Stimulated activated naive CD8-positive, alpha-beta T cell treated with anti-CD3 and anti-CD28 coated beads, Interleukin-15, Interleukin-2, amounts not matched to agents 100 ng/mL and 50 ng/mL, for 24 hours (primary cell): ENCODE results near the gene HSFX4.
A peak's percentile ranks its signal among the peaks of the same experiment; 100 is the strongest.
"Not testable (repeated sequence)": the region's sequence is repeated elsewhere in the genome, so short reads cannot be mapped to it uniquely, and the experiment has no call there.

Experiments used
- H3K27ac Mint-ChIP-seq: one replicate; pipeline ENCODE4 v1.8.0; 2021; ENCODE audit warnings: mild to moderate bottlenecking, mixed read lengths
- H3K27me3 Mint-ChIP-seq: one replicate; pipeline ENCODE4 v1.8.0; 2021; ENCODE audit warnings: mixed read lengths
- H3K36me3 Mint-ChIP-seq: one replicate; pipeline ENCODE4 v1.8.0; 2021; ENCODE audit warnings: low read depth, mixed read lengths
- H3K4me1 Mint-ChIP-seq: one replicate; pipeline ENCODE4 v1.8.0; 2021; ENCODE audit warnings: low read depth, mixed read lengths
- H3K4me3 Mint-ChIP-seq: one replicate; pipeline ENCODE4 v1.8.0; 2021; ENCODE audit warnings: mild to moderate bottlenecking, mixed read lengths
- H3K9me3 Mint-ChIP-seq: one replicate; pipeline ENCODE4 v1.8.0; 2021; ENCODE audit warnings: mixed read lengths

The HSFX4 gene, protein sequence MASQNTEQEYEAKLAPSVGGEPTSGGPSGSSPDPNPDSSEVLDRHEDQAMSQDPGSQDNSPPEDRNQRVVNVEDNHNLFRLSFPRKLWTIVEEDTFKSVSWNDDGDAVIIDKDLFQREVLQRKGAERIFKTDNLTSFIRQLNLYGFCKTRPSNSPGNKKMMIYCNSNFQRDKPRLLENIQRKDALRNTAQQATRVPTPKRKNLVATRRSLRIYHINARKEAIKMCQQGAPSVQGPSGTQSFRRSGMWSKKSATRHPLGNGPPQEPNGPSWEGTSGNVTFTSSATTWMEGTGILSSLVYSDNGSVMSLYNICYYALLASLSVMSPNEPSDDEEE

DNA sequence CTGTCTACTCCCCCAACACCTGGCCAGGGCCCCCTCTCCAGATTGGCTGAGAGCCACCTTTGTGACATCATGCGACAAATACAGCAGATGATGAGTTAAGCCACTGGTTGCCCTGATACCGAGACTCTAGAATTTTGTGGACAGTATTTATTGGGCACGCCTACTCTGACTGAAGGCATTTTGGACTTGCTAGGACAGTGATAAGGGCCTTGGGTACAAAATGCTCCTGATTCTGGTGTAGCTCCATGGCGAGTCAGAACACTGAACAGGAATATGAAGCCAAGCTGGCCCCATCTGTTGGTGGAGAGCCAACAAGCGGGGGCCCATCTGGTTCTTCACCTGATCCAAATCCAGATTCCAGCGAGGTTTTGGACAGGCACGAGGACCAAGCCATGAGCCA lies at the start of gene HSFX4:
TSS of gene HSFX4 (plus strand) at position 174 of the 400 bp plus-strand sequence. CDS start at position 246, 72 bp downstream.
- H3K4me3 Mint-ChIP-seq, H3K36me3 Mint-ChIP-seq, H3K4me1 Mint-ChIP-seq, H3K27ac Mint-ChIP-seq, H3K9me3 Mint-ChIP-seq, H3K27me3 Mint-ChIP-seq: not testable (repeated sequence)

GRCh38 chrX:149881081-149881711 lies 48.2 kb upstream of the HSFX4 start, which contains the start of gene MAGEA8:
MAGEA8 (plus strand) TSS chrX:149881183; CDS start chrX:149884273, 3,090 bp downstream.
- no peaks in the 10 kb centered on the region for H3K4me1 Mint-ChIP-seq
- H3K9me3 Mint-ChIP-seq = no peaks in the 10 kb centered on the region
- no peak within 1 kb of the TSS for H3K4me3 Mint-ChIP-seq
- no peaks in the 10 kb centered on the region for H3K36me3 Mint-ChIP-seq
- no peak within 1 kb of the TSS for H3K27ac Mint-ChIP-seq
- peaks cover 10% of the 10 kb centered on the region for H3K27me3 Mint-ChIP-seq

DNA sequence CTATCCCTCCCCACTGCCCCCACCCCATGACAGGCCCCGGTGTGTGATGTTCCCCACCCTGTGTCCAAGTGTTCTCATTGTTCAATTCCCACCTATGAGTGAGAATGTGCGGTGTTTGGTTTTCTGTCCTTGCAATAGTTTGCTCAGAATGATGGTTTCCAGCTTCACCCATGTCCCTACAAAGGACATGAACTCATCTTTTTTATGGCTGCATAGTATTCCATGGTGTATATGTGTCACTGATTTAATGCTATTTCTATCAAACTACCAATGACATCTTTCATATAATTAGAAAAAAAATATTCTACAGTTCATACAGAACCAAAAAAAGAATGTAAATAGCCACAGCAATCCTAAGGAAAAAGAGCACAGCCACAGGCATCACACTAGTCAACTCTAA lies 38.5 kb upstream of the HSFX4 start:
- not testable (repeated sequence) for H3K27me3 Mint-ChIP-seq, H3K4me1 Mint-ChIP-seq, H3K27ac Mint-ChIP-seq, H3K4me3 Mint-ChIP-seq, H3K9me3 Mint-ChIP-seq, H3K36me3 Mint-ChIP-seq

- H3K36me3 Mint-ChIP-seq = no peaks in the 10 kb centered on the region
- no peaks in the 10 kb centered on the region for H3K9me3 Mint-ChIP-seq
- peaks cover 7% of the 10 kb centered on the region for H3K27me3 Mint-ChIP-seq
- peak overlapping the region; percentile 19 for H3K27ac Mint-ChIP-seq
- H3K4me1 Mint-ChIP-seq = peaks cover 17% of the 10 kb centered on the region
- no peak overlapping the region for H3K4me3 Mint-ChIP-seq
Observed at GRCh38 chrX:149898554-149898953, 30.8 kb upstream of the HSFX4 start.

- peak overlapping the region; percentile 52 for H3K27ac Mint-ChIP-seq
- peaks cover 3% of the 10 kb centered on the region for H3K27me3 Mint-ChIP-seq
- H3K4me1 Mint-ChIP-seq = peaks cover 18% of the 10 kb centered on the region
- peaks cover 4% of the 10 kb centered on the region for H3K9me3 Mint-ChIP-seq
- H3K4me3 Mint-ChIP-seq = peak overlapping the region; percentile 58
- H3K36me3 Mint-ChIP-seq = no peaks in the 10 kb centered on the region
Observed at GRCh38 chrX:149903889-149904748, 25.3 kb upstream of the HSFX4 start.

DNA sequence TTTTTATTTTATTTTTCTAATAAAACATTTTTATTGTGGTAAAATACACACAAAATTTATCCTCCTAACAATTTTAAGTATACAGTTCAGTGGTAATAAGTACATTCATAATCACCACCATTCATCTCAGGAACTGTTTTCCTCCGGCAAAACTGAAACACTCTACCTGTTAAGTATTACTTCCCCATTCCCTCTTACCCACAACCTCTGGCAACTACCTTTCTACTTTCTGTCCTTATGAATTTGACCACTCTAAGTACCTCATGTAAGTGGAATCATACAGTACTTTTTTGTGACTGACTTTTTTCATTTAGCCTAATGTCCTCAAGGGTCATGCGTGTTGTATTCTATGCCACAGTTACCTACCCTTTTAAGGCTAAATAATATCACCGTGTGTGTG lies 21.1 kb upstream of the HSFX4 start:
- Mint-ChIP-seq H3K4me3 (no peak overlapping the region), H3K4me1 (peaks cover 11% of the 10 kb centered on the region), H3K36me3 (no peaks in the 10 kb centered on the region), H3K27me3 (no peaks in the 10 kb centered on the region), H3K9me3 (peaks cover 4% of the 10 kb centered on the region), H3K27ac (no peak overlapping the region)

- H3K4me1 Mint-ChIP-seq = peaks cover 11% of the 10 kb centered on the region
- H3K36me3 Mint-ChIP-seq = no peaks in the 10 kb centered on the region
- peaks cover 4% of the 10 kb centered on the region for H3K9me3 Mint-ChIP-seq
- H3K4me3 Mint-ChIP-seq = no peak overlapping the region
- H3K27ac Mint-ChIP-seq = no peak overlapping the region
- no peaks in the 10 kb centered on the region for H3K27me3 Mint-ChIP-seq
Observed at GRCh38 chrX:149908727-149909126, 20.6 kb upstream of the HSFX4 start.

GRCh38 chrX:149909324-149910177 lies 19.8 kb upstream of the HSFX4 start:
- peaks cover 4% of the 10 kb centered on the region for H3K4me1 Mint-ChIP-seq
- H3K27me3 Mint-ChIP-seq = no peaks in the 10 kb centered on the region
- no peak overlapping the region for H3K27ac Mint-ChIP-seq
- H3K9me3 Mint-ChIP-seq = peaks cover 4% of the 10 kb centered on the region
- H3K36me3 Mint-ChIP-seq = no peaks in the 10 kb centered on the region
- H3K4me3 Mint-ChIP-seq = no peak overlapping the region

GRCh38 chrX:149910178-149910695 lies 19.1 kb upstream of the HSFX4 start:
- Mint-ChIP-seq H3K4me1 (no peaks in the 10 kb centered on the region), H3K36me3 (no peaks in the 10 kb centered on the region), H3K27ac (no peak overlapping the region), H3K9me3 (peaks cover 4% of the 10 kb centered on the region), H3K27me3 (no peaks in the 10 kb centered on the region), H3K4me3 (no peak overlapping the region)

- H3K27ac Mint-ChIP-seq = no peak overlapping the region
- no peaks in the 10 kb centered on the region for H3K36me3 Mint-ChIP-seq
- H3K4me3 Mint-ChIP-seq = no peak overlapping the region
- H3K27me3 Mint-ChIP-seq = no peaks in the 10 kb centered on the region
- peaks cover 5% of the 10 kb centered on the region for H3K4me1 Mint-ChIP-seq
- H3K9me3 Mint-ChIP-seq = no peaks in the 10 kb centered on the region
Observed at GRCh38 chrX:149916745-149917392, 12.5 kb upstream of the HSFX4 start.

DNA sequence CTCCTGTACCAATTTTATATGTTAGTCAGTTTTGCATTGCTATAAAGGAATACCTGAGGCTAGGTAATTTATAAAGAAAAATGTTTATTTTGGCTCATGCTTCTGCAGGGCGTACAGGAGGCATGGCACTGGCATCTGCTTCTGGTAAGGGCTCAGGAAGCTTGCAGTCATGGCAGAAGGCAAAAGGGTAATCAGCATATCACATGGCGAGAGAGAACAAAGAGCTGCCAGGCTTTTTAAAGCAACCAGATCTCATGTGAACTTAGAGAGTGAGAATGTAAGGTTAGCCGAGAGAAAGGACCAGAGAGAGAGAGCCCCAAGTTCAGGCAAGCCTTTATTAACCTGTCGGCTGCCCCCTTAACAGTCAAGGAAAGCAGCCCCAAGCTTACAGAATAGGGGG lies 5.5 kb upstream of the HSFX4 start:
- H3K36me3 Mint-ChIP-seq, H3K27ac Mint-ChIP-seq, H3K27me3 Mint-ChIP-seq, H3K4me3 Mint-ChIP-seq, H3K4me1 Mint-ChIP-seq, H3K9me3 Mint-ChIP-seq: not testable (repeated sequence)

GRCh38 chrX:149924434-149924833 lies 4.9 kb upstream of the HSFX4 start:
- not testable (repeated sequence) for H3K4me1 Mint-ChIP-seq, H3K27ac Mint-ChIP-seq, H3K36me3 Mint-ChIP-seq, H3K9me3 Mint-ChIP-seq, H3K27me3 Mint-ChIP-seq, H3K4me3 Mint-ChIP-seq

- H3K27me3 Mint-ChIP-seq, H3K9me3 Mint-ChIP-seq, H3K4me1 Mint-ChIP-seq, H3K36me3 Mint-ChIP-seq, H3K4me3 Mint-ChIP-seq, H3K27ac Mint-ChIP-seq: not testable (repeated sequence)
Observed at GRCh38 chrX:149927245-149927963, 2.0 kb upstream of the HSFX4 start.

DNA sequence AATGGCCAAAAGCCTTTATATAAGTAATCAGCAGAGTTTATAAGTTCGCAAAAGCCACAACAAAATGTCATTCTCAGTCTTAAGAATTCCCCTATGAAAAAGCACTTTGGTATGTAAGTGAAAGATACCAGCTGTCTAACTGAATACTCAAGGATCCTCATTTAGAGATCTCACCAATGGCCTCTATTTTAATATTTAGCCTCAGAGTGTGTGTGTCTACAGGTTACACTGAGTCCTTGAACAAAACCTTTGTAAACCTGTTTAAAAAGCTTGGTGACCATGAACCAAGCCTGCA lies 1.5 kb upstream of the HSFX4 start:
- H3K9me3 Mint-ChIP-seq, H3K27me3 Mint-ChIP-seq, H3K36me3 Mint-ChIP-seq, H3K27ac Mint-ChIP-seq, H3K4me3 Mint-ChIP-seq, H3K4me1 Mint-ChIP-seq: not testable (repeated sequence)
